ENCODE results near the gene PRDM4.

- TF ChIP-seq, protein P1, sequence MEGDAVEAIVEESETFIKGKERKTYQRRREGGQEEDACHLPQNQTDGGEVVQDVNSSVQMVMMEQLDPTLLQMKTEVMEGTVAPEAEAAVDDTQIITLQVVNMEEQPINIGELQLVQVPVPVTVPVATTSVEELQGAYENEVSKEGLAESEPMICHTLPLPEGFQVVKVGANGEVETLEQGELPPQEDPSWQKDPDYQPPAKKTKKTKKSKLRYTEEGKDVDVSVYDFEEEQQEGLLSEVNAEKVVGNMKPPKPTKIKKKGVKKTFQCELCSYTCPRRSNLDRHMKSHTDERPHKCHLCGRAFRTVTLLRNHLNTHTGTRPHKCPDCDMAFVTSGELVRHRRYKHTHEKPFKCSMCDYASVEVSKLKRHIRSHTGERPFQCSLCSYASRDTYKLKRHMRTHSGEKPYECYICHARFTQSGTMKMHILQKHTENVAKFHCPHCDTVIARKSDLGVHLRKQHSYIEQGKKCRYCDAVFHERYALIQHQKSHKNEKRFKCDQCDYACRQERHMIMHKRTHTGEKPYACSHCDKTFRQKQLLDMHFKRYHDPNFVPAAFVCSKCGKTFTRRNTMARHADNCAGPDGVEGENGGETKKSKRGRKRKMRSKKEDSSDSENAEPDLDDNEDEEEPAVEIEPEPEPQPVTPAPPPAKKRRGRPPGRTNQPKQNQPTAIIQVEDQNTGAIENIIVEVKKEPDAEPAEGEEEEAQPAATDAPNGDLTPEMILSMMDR (IDR thresholded peaks at IDR 0.05; ENCODE audit: low read depth, low read length, missing input control), result no peak
- TF ChIP-seq HNF4A (conservative IDR thresholded peaks at IDR 0.05) (no peak), ZBTB33 (IDR thresholded peaks at IDR 0.05) (no peak), TAF1 (conservative IDR thresholded peaks at IDR 0.05) (no peak), GABPA (IDR thresholded peaks at IDR 0.05 in 1 of 2, conservative IDR thresholded peaks at IDR 0.05 in 1 of 2) (no peak), EGR1 (IDR thresholded peaks at IDR 0.05; ENCODE audit: low read depth in 2 of 2) (no peak), MAX (IDR thresholded peaks at IDR 0.05) (no peak), FOXA1 (IDR thresholded peaks at IDR 0.05) (no peak), REST (IDR thresholded peaks at IDR 0.05) (no peak)
These were observed 21.1 kb upstream of the PRDM4 start for GRCh38 chr12:107782067-107782466.

Data from liver (tissue), 3 donors.